Measurements from ENCODE around the gene OR2F2.

OR2F2 gene

GRCh38 chr7:143905509-143905908, 29.5 kb upstream of the OR2F2 start:
- no peak overlapping the region for H3K9ac ChIP-seq (ENCODE audit: low read depth, low read length)
- H3K36me3 ChIP-seq (ENCODE audit: insufficient read depth, low read length), result no peaks in the 10 kb centered on the region
- no peaks in the 10 kb centered on the region for H3K9me3 ChIP-seq (ENCODE audit: control insufficient read depth, insufficient read depth, low read length)
- H3K4me1 ChIP-seq (ENCODE audit: insufficient read depth, low read length), result peaks cover 20% of the 10 kb centered on the region

GRCh38 chr7:143906151-143906550, 28.9 kb upstream of the OR2F2 start:
- Histone ChIP-seq H3K9me3 (ENCODE audit: control insufficient read depth, insufficient read depth, low read length) (no peaks in the 10 kb centered on the region), H3K4me1 (ENCODE audit: insufficient read depth, low read length) (peaks cover 18% of the 10 kb centered on the region), H3K36me3 (ENCODE audit: insufficient read depth, low read length) (no peaks in the 10 kb centered on the region), H3K9ac (ENCODE audit: low read depth, low read length) (no peak overlapping the region)

GRCh38 chr7:143906895-143907294, 28.1 kb upstream of the OR2F2 start:
- H3K9ac ChIP-seq (ENCODE audit: low read depth, low read length), result no peak overlapping the region
- peaks cover 18% of the 10 kb centered on the region for H3K4me1 ChIP-seq (ENCODE audit: insufficient read depth, low read length)
- H3K9me3 ChIP-seq (ENCODE audit: control insufficient read depth, insufficient read depth, low read length), result no peaks in the 10 kb centered on the region
- no peaks in the 10 kb centered on the region for H3K36me3 ChIP-seq (ENCODE audit: insufficient read depth, low read length)

- peaks cover 18% of the 10 kb centered on the region for H3K4me1 ChIP-seq (ENCODE audit: insufficient read depth, low read length)
- H3K9me3 ChIP-seq (ENCODE audit: control insufficient read depth, insufficient read depth, low read length), result no peaks in the 10 kb centered on the region
- H3K36me3 ChIP-seq (ENCODE audit: insufficient read depth, low read length), result no peaks in the 10 kb centered on the region
- no peak overlapping the region for H3K9ac ChIP-seq (ENCODE audit: low read depth, low read length)
Observed at GRCh38 chr7:143908120-143908519, 26.9 kb upstream of the OR2F2 start.

- Histone ChIP-seq H3K9ac (ENCODE audit: low read depth, low read length) (no peak overlapping the region), H3K4me1 (ENCODE audit: insufficient read depth, low read length) (peaks cover 18% of the 10 kb centered on the region), H3K9me3 (ENCODE audit: control insufficient read depth, insufficient read depth, low read length) (no peaks in the 10 kb centered on the region), H3K36me3 (ENCODE audit: insufficient read depth, low read length) (no peaks in the 10 kb centered on the region)
Observed at GRCh38 chr7:143909863-143910262, 25.2 kb upstream of the OR2F2 start.

- Histone ChIP-seq H3K4me1 (ENCODE audit: insufficient read depth, low read length) (peaks cover 13% of the 10 kb centered on the region), H3K9me3 (ENCODE audit: control insufficient read depth, insufficient read depth, low read length) (no peaks in the 10 kb centered on the region), H3K9ac (ENCODE audit: low read depth, low read length) (no peak overlapping the region), H3K36me3 (ENCODE audit: insufficient read depth, low read length) (no peaks in the 10 kb centered on the region)
Observed at GRCh38 chr7:143910473-143911248, 24.4 kb upstream of the OR2F2 start.

- Histone ChIP-seq H3K36me3 (ENCODE audit: insufficient read depth, low read length) (no peaks in the 10 kb centered on the region), H3K4me1 (ENCODE audit: insufficient read depth, low read length) (no peaks in the 10 kb centered on the region), H3K9me3 (ENCODE audit: control insufficient read depth, insufficient read depth, low read length) (no peaks in the 10 kb centered on the region), H3K9ac (ENCODE audit: low read depth, low read length) (no peak overlapping the region)
Observed at GRCh38 chr7:143913945-143914615, 21.0 kb upstream of the OR2F2 start.

- Histone ChIP-seq H3K36me3 (ENCODE audit: insufficient read depth, low read length) (no peaks in the 10 kb centered on the region), H3K9ac (ENCODE audit: low read depth, low read length) (no peak overlapping the region), H3K4me1 (ENCODE audit: insufficient read depth, low read length) (no peaks in the 10 kb centered on the region), H3K9me3 (ENCODE audit: control insufficient read depth, insufficient read depth, low read length) (no peaks in the 10 kb centered on the region)
Observed at GRCh38 chr7:143914938-143915652, 19.9 kb upstream of the OR2F2 start.

GRCh38 chr7:143924851-143925250, 10.2 kb upstream of the OR2F2 start:
- no peaks in the 10 kb centered on the region for H3K9me3 ChIP-seq (ENCODE audit: control insufficient read depth, insufficient read depth, low read length)
- H3K9ac ChIP-seq (ENCODE audit: low read depth, low read length), result no peak overlapping the region
- no peaks in the 10 kb centered on the region for H3K36me3 ChIP-seq (ENCODE audit: insufficient read depth, low read length)
- no peaks in the 10 kb centered on the region for H3K4me1 ChIP-seq (ENCODE audit: insufficient read depth, low read length)

- Histone ChIP-seq H3K9me3 (ENCODE audit: control insufficient read depth, insufficient read depth, low read length) (no peaks in the 10 kb centered on the region), H3K4me1 (ENCODE audit: insufficient read depth, low read length) (no peaks in the 10 kb centered on the region), H3K36me3 (ENCODE audit: insufficient read depth, low read length) (no peaks in the 10 kb centered on the region), H3K9ac (ENCODE audit: low read depth, low read length) (no peak overlapping the region)
Observed at GRCh38 chr7:143929224-143929920, 5.7 kb upstream of the OR2F2 start.

GRCh38 chr7:143931739-143932138, 3.3 kb upstream of the OR2F2 start:
- no peaks in the 10 kb centered on the region for H3K4me1 ChIP-seq (ENCODE audit: insufficient read depth, low read length)
- no peaks in the 10 kb centered on the region for H3K9me3 ChIP-seq (ENCODE audit: control insufficient read depth, insufficient read depth, low read length)
- no peaks in the 10 kb centered on the region for H3K36me3 ChIP-seq (ENCODE audit: insufficient read depth, low read length)
- no peak overlapping the region for H3K9ac ChIP-seq (ENCODE audit: low read depth, low read length)

GRCh38 chr7:143936087-143937009, 1.3 kb downstream of the OR2F2 start:
- H3K9ac ChIP-seq (ENCODE audit: low read depth, low read length), result no peak overlapping the region
- H3K4me1 ChIP-seq (ENCODE audit: insufficient read depth, low read length), result no peaks in the 10 kb centered on the region
- H3K9me3 ChIP-seq (ENCODE audit: control insufficient read depth, insufficient read depth, low read length), result no peaks in the 10 kb centered on the region
- H3K36me3 ChIP-seq (ENCODE audit: insufficient read depth, low read length), result no peaks in the 10 kb centered on the region

GRCh38 chr7:143938379-143939243, 3.6 kb downstream of the OR2F2 start:
- Histone ChIP-seq H3K9me3 (ENCODE audit: control insufficient read depth, insufficient read depth, low read length) (no peaks in the 10 kb centered on the region), H3K9ac (ENCODE audit: low read depth, low read length) (no peak overlapping the region)

More at GRCh38 chr7:143938379-143939243, 3.6 kb downstream of the OR2F2 start:
- Histone ChIP-seq H3K36me3 (ENCODE audit: insufficient read depth, low read length) (no peaks in the 10 kb centered on the region), H3K4me1 (ENCODE audit: insufficient read depth, low read length) (no peaks in the 10 kb centered on the region)
